ENCODE results near the gene OR1E1. TPM values are rescaled to one million over a fixed set of nuclear protein-coding genes. Genes with fewer than 3 reads are reported as not detected.
"Not testable (repeated sequence)": the region's sequence is repeated elsewhere in the genome, so short reads cannot be mapped to it uniquely, and the experiment has no call there.

The OR1E1 gene, protein sequence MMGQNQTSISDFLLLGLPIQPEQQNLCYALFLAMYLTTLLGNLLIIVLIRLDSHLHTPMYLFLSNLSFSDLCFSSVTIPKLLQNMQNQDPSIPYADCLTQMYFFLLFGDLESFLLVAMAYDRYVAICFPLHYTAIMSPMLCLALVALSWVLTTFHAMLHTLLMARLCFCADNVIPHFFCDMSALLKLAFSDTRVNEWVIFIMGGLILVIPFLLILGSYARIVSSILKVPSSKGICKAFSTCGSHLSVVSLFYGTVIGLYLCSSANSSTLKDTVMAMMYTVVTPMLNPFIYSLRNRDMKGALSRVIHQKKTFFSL
- not detected in 2 replicates for total RNA-seq (2014; rRNA removed; shearing (Covaris generic))

DNA sequence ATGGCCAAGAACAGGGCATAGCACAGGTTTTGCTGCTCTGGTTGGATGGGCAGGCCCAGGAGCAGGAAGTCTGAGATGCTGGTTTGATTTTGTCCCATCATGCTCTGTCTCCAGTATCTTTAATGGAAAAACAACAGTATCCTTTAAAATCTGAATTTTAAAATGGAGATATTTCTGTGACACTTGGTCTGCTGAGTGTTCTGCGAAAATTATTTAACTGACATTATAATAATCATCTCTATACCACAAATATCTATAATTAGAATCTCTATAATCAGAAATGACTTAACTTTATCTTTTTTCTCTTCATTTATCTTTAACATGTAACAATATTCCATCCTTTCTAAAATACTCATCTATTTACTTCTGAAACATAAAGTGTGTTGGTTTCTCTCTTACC is at the start of gene OR1E1:
OR1E1 (minus strand) TSS at position 101 of the 400 bp plus-strand sequence; CDS start at position 101, 0 bp downstream.
- DNase-seq (ENCODE audit: low read depth): no peak

GRCh38 chr17:3447625-3448024 is 49.4 kb upstream of the OR1E1 start:
- no peak for DNase-seq (ENCODE audit: low read depth)

GRCh38 chr17:3440451-3440850 is 42.2 kb upstream of the OR1E1 start:
- DNase-seq (ENCODE audit: low read depth): no peak

- no peak for DNase-seq (ENCODE audit: low read depth)
Measured at GRCh38 chr17:3438368-3438767, 40.2 kb upstream of the OR1E1 start.

GRCh38 chr17:3433741-3434140 is 35.5 kb upstream of the OR1E1 start, which contains the start of gene OR1E2:
TSS of gene OR1E2 (minus strand) at chr17:3433841. CDS start at chr17:3433841, 0 bp downstream.
- DNase-seq (ENCODE audit: low read depth): no peak

- DNase-seq (ENCODE audit: low read depth): not testable (repeated sequence)
Measured at GRCh38 chr17:3433215-3433614, 35.0 kb upstream of the OR1E1 start.

- no peak for DNase-seq (ENCODE audit: low read depth)
Measured at GRCh38 chr17:3418222-3418621, 20.0 kb upstream of the OR1E1 start.

DNA sequence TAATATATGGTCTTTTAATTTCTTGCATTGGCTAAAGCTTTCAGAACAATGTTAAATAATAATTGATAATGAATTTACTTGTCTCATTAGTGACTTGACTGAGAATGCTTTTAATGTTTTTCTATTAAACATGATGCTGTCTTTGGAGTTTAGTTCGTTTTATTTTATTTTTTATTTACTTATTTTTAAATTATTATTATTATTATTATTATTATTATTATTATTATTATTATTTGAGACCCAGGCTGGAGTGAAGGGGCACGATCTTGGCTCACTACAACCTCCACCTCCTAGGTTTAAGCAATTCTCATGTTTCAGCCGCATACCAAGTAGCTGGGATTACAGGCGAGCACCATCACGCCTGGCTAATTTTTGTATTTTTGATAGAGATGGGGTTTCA is 17.4 kb upstream of the OR1E1 start:
- no peak for DNase-seq (ENCODE audit: low read depth)

GRCh38 chr17:3412216-3412615 is 14.0 kb upstream of the OR1E1 start:
- DNase-seq (ENCODE audit: low read depth): not testable (repeated sequence)

DNA sequence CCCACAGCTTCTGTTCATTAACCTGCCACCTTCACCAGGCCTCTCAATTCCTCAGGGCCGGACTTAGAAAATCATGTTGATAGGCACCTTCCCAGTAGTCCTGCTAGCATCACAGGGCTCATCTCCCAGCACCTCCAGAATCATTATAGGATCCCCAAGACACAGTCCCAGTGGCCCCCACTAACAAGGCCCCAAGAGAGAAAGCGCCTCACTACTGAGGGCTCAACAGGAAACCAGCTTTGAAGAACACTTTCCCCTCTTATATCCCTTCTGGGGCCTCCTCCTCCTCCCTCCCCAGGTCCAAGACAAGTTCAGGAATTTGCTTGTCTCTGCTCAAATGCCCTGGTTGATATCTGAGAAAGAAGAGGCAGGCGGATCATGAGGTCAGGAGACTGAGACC is 12.9 kb upstream of the OR1E1 start, which contains the start of gene OR3A3:
OR3A3 (plus strand) TSS at position 301 of the 400 bp plus-strand sequence.
- DNase-seq (ENCODE audit: low read depth): no peak

GRCh38 chr17:3403856-3404255 is 5.6 kb upstream of the OR1E1 start:
- not testable (repeated sequence) for DNase-seq (ENCODE audit: low read depth)

DNA sequence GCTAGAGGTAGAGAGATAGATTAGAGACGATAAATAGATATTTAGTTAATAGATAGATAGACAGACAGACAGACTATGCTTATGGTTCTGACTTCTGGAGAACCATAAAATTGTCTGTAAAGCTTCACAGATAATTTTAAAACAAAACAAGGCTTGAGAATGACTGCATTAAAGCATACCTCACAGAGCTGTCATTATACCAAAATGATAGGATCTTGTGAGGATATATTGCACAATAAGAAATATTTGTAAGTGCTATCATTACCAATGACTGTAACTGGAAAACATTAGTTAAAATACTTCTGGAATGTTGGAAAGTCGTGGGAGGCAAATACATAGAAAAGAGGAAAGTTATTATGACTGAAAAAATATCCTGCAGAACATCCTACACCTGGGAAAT is 3.6 kb upstream of the OR1E1 start:
- DNase-seq (ENCODE audit: low read depth): no peak

GRCh38 chr17:3400055-3400454 is 1.8 kb upstream of the OR1E1 start:
- DNase-seq (ENCODE audit: low read depth): no peak

GRCh38 chr17:3397801-3398200 is 409 bp downstream of the OR1E1 start:
- DNase-seq (ENCODE audit: low read depth): not testable (repeated sequence)

- no peak for DNase-seq (ENCODE audit: low read depth)
Measured at GRCh38 chr17:3389791-3390190, 8.4 kb downstream of the OR1E1 start.

GRCh38 chr17:3385869-3386816 is 12.1 kb downstream of the OR1E1 start, which contains the start of gene OR3A2:
TSS of gene OR3A2 (minus strand) at chr17:3386308.
- DNase-seq (ENCODE audit: low read depth): no peak

DNA sequence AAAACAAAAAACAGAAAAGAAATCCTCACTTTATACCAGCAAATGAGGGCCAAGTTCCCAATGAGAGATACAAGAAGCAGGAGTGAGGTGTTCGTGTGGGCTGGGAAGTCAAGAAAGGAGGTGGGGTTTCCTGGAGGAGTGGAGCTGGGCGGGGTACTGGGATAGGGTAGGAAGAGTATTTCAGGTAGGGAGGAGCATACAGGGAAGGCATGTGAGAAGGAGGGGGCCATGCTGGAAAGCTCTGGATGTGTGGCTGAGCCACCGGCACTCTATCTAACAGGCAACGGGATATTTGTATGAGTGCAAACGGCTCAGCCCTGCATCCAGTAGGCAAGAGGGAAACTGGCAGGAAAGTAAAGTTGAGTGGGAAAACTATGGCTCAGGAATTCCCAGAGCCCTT is 16.3 kb downstream of the OR1E1 start:
- DNase-seq (ENCODE audit: low read depth): no peak

- no peak for DNase-seq (ENCODE audit: low read depth)
Measured at GRCh38 chr17:3378321-3378720, 19.9 kb downstream of the OR1E1 start.

GRCh38 chr17:3371167-3371566 is 27.0 kb downstream of the OR1E1 start:
- not testable (repeated sequence) for DNase-seq (ENCODE audit: low read depth)
